Measurements from ENCODE around the gene SRGAP3. TPM values are rescaled to one million over a fixed set of nuclear protein-coding genes. Genes with fewer than 3 reads are reported as not detected.
"Not testable (repeated sequence)": the region's sequence is repeated elsewhere in the genome, so short reads cannot be mapped to it uniquely, and the experiment has no call there.

The SRGAP3 gene
- total RNA-seq, 1 experiment from 2014 or later, result 5.9 TPM

DNA sequence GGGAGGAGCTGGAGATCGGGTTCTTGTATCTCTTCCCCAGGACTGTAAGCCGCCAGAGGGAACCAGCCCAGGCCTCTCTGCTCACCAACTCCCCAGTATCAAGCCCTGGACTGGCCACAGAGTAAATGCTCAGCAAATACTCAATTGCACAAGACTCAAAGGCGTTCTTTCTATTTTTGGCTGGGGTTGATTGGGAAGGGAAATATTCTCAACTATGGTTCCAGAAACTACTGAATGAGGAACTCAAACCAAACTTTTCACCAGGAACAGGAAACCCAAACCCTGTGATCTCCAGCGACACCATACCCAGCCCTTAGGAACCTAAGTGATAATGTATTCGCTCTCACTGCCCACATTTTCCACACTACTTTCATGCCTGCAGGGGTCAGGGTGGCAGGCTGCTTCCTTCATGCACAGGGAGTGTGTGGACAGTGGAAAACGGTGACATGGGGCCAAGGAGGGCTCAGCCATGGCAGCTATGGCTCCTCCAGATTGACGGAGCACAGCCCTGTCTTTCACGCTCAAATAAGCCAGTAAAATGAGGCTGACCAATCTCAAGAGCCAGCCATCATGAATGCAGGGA is 161.5 kb downstream of the SRGAP3 start:
- DNase-seq (ENCODE audit: low spot score), result no peak

DNA sequence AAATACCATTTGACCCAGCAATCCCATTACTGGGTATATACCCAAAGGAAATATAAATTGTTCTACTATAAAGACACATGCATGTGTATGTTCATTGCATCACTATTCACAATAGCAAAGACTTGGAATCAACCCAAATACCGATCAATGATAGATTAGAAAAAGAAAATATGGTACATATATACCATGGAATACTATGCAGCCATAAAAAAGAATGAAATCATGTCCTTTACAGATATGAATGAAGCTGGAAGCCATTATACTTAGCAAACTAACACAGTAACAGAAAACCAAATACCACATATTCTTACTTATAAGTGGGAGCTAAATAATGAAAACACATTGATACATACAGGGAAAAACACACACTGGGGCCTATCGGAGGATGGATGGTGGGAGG is 164.0 kb downstream of the SRGAP3 start:
- DNase-seq (ENCODE audit: low spot score), result not testable (repeated sequence)

DNA sequence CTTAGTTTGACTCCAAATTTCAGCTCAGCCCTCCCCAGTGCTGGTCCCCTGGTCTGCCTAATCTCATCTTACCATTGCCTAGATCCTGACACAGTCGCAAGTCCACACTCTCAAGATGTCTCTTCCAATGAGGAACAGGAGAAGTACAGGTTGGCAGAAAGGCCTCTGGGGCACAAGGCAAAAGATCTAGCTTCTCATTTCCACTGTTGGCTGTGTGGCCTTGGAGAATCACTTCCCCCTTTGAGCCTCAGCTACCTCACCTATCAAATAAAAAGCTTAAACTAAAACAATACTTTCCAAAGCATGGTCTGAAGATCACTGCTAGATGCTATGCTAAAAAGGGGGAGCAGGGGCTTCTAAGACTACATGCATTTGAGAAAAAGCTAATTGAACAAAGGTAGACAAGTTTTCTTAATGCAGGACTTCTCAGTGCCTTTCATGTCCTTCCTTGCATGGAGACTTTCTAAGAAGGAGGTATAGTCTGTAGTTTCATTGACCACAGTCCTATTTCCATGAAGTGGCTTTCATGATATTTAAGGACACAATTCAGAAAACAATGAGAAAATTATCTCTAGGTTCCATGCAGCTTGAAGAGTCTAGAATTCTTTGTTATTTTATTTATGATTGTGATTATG is 168.1 kb downstream of the SRGAP3 start:
- DNase-seq (ENCODE audit: low spot score), result no peak

DNA sequence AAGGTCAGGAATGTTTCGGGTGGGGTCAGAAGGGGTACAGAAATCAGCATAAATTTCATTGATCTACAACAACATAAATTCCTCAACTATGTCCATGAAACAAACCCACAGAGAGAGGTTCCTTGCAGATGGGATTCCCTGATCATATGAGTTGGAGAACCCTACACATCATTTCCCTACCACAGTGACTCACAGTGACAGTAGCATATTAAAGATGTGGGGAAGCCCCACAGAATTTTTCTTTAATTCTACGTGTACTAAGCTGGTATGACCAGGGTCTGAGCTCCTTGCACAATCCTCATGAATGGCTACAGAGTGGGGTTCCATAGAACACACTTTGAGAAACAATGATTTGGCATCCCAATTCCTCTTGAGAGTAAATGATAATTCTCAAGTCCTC is 169.3 kb downstream of the SRGAP3 start:
- peak; percentile 42 for DNase-seq (ENCODE audit: low spot score)

DNA sequence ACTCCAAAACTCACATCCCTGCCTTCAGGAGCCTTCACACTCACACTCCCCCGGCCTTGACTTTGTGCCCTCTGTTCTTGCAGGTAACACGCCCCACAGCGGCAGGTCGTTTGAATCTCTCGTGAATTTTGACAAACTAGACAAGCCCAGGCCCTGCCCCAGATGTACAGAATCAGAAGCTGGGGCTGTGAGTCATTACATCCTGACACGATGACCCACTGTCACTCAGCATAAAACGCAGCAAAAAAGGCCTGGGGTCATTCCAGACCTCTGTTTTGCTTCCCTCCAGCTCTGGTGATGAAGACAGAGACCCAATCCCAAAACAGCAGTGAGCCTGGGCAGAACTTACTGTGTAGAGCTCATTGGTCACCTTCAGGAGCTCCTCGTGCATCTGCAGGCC is 169.8 kb downstream of the SRGAP3 start:
- DNase-seq (ENCODE audit: low spot score), result no peak

DNA sequence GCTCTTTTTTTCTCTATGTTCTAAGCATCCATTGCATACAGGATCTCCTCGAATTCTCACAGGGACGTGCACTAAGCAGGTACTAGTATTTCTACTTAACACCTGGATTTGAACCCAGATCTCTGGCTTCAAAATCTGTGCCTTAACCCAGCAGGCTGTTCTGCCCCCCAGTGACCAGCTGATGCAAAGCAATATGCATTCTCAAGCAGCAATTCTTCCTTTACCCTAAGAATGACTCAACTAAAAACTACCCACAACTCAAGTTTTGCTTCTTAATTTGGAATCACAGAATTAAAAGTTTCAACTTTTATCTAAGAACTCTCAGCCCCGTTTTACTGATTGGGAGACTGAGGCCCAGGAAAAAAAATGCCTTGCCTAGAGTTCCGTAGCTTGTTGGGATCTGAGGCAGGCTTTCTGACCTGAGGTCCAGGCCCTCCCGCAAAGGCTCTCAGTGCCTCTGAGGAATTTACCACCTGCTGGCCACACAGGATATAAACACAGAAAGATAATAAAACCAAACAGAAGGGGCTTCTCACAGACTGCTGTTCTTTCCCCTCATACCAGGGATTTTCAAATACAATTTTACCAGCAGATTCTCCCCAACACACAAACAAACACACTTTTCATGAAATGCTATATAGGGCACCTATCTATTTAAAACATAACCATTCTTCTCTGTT is 170.7 kb downstream of the SRGAP3 start:
- no peak for DNase-seq (ENCODE audit: low spot score)

DNA sequence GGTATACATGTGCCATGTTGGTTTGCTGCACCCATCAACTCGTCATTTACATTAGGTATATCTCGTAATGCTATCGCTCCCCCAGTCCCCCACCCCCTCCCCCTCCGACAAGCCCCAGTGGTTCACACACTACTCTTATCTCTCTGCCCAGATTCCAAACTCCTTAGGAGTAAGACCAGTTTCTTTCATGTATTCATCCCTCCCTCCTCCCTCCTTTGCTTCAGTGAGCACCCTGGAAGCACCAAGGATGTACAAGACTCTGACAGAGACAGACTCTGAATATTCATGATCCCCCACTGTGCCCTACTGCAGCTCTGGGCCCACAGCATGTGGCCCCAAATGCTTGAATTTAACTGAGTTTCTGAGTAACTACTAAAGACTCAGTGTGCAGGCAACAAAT is 172.4 kb downstream of the SRGAP3 start:
- DNase-seq (ENCODE audit: low spot score), result no peak

DNA sequence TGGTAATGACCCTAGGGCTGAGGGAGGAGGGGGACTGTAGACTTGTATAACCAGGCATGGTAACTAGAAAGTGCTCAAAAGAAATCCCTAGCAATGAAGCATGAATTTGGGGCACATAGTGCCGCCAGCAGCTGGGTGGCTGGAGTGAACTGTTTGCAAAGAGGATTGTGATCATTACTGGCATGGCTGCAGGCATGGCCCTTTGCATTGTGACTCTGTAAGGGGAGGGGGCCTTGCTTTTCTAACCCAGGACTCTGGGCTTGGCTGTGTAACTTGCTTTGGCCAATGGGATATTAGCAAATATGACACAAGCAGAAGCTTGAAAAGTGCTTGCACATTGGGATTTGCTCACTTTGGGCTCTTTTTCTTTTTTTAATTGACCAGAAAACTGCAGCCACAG is 173.7 kb downstream of the SRGAP3 start:
- DNase-seq (ENCODE audit: low spot score), result no peak

DNA sequence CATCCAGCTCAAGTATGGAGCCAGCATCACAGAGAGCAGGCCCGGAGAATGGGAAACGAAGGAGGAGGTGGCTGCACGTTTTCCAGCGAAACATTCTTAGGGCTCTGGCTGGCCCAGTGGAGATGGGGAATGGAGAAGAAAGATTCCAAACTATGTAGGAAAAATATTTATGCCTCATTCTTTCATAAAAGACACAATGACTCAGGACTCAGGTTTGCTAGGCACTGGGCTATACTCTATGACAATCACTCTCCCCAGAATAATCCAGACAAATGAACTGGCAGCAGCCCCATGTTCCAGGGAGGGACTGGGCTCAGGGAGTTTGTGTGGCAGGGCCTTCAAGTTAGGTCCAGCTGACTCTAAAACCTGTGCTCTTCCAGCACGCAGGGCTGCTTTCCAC is 175.4 kb downstream of the SRGAP3 start:
- no peak for DNase-seq (ENCODE audit: low spot score)

DNA sequence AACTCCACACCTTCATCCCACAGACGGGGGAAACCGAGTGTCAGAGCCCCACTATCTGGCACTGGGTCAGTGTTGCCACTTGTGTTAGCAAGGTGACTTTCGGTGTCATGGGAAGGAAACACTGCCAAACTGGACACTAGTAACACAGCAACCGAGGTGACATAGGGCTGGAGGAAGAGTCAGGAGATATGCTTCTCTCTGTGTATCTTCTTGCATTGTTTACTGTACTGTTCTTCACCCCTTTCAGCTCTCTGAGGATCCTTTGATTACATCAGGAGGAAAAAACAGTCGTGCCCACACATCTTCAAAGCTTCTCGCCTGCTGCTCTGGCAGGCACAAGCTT is 176.8 kb downstream of the SRGAP3 start:
- no peak for DNase-seq (ENCODE audit: low spot score)

DNA sequence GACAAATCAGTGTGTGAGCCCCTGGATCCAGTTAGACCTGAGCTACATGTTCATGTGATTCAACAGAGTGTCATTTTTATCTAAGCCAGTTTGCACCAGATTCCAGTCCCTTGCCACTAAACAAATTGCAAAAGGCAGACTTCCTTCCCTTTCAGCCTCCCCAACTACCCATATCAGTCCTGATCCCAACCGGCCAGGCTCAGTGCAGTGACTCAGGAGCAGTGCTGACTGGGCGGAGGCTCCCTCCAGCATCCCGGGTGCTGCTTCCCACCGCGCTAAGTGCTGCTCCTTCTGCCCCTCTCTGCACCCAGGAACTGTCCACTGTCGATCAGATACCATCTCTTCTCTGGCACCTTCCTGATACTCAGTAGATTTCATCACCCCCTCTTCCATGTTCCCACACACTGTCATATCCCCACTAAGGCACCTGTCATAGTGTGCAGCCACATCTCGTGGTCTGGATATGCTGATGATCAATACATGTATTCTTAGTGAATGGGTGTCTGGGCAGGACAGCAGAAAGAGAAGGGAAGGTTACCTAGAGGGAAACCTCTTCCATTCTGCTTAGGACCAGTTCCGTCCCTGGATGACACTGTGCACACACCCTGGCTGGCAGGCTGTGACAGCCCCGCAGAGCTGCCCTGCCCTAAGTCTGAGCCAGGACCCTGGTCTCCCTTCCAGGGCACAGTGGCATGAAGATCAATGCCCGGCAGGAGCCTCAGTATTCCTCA is 177.3 kb downstream of the SRGAP3 start:
- no peak for DNase-seq (ENCODE audit: low spot score)

DNA sequence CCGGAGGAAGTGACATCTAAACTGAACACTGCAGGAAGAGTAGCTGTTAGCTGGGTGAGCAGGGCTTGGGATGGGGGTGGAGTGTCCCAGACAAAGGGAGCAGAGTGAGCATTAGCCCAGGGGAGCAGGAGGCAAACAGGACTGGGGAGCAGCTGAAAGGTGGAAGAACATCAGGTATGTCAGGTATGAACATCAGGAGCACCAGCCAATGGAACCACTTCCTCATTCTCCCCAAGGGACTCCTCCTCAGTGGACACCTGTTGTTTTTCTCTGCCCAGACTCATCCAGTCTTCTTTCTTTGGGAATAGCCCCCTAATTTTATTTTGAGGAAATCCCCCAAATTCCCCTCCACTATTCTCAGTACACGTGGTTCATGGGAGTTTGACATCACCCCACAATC is 178.5 kb downstream of the SRGAP3 start:
- DNase-seq (ENCODE audit: low spot score), result no peak

DNA sequence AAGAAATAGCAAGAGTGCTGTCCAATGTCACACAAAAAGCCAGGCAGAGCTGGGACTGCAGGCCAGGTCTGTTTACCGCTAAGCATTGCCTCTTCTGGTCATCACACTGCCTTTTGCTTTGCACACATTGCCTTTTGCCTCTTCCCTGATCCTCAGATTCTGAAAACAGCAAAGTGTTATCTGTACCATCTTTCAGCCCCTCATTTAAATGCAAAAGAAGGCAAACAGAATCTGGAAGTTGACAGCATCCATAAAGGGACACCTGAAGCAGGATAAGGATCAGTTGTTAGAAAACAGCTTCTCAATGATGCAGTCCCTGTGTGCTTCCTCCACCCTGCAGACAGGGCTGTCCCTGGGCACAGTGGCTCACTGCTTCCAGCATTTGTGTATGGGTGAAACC is 179.5 kb downstream of the SRGAP3 start:
- DNase-seq (ENCODE audit: low spot score), result no peak

DNA sequence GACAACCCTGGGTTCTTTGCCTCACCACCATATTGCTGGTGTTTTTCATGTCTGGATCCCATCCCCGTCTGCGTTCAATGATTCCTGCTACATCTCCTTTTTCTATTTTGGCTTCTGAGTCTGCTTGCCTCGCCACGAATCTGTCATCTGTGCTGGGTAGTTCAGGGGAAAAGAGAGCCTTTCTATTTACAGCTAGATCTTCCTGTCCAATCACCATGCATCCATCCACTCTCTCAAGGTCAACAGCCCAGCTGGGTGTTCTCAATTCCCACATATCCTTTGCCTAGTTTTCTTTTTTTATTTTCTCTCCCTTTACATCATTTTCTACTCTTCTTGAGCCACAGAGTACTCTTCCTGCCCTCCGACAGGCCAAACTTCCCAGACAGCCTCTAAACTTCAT is 181.4 kb downstream of the SRGAP3 start:
- no peak for DNase-seq (ENCODE audit: low spot score)

DNA sequence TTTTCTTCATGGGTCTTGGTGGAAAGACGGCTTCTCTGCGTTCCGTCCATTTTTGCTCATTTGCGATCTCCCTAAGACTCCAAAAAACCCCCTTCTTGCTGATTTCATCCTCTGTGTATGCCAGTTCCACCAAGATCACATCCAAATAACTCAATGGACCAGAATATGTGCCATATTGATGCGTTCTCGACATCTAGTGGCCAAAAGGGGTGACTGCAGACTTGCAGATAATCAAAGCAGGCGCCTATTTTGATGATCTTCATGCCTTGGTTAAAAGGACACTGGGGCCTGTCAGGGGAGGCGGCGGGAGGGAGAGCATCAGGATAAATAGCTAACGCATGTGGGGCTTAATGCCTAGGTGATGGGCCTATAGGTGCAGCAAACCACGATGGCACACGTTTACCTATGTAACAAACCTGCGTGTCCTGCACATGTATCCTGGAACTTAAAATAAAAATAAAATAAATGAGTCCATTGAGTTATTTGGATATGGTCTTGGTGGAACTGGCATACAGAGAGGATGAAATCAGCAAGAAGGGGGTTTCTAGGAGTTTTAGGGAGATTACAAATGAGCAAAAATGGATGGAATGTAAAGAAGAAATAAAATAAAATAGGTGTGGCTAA is 182.0 kb downstream of the SRGAP3 start:
- peak; percentile 67 for DNase-seq (ENCODE audit: low spot score)

DNA sequence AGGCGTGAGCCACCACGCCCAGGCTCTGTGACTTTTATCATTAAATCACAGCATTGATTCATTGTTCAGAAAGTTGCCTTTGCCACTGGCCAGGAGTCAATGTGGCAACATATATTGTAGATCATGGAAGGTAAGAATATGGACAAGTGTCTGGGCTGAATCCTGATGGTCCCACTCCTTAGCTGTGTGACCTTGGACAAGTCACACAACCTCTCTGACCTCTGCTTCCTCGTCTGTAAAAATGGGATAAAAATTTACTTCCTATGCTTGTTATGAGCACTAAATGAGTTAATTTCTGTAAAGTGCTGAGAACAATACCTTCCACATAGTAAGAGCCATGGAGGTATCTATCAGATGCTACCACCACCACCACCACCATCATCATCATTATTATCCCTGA is 182.7 kb downstream of the SRGAP3 start:
- DNase-seq (ENCODE audit: low spot score), result no peak

DNA sequence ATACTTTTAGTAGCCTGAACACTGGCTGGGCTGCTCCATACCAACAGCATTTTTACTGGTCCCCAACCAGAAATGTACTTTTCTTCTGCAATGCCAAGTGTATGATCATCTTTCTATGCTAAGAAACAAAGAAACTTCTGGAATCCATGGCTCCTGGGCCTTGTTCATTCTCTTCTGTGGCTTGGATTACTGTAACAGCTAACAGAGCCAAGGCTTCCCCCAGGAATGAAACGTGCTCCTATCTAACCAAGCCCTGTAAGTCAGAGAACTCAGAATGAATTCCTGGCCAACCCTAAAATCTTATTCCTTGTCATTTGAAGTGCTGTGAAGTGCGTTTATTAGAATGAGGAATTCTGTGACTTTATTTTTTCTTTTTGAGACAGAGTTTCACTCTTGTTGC is 183.3 kb downstream of the SRGAP3 start:
- no peak for DNase-seq (ENCODE audit: low spot score)

DNA sequence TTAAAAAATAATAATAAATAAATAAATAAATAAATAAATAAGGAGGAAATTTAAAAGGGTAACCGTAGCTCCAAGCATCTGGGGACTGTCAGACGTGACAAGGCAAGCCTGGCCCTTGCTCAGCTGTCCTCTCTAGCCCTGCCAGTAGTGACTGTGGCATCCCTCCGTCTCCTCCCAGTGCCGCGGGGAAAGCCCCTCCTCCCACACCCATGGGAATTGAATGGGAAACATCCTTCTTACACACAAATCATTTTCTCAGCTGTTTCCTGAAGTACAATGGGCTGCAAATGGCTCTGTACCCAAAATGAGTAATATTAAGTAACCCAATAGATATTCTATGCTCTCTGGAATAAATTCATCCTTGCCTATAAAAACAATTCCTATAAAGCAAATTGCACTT is 184.6 kb downstream of the SRGAP3 start:
- no peak for DNase-seq (ENCODE audit: low spot score)

DNA sequence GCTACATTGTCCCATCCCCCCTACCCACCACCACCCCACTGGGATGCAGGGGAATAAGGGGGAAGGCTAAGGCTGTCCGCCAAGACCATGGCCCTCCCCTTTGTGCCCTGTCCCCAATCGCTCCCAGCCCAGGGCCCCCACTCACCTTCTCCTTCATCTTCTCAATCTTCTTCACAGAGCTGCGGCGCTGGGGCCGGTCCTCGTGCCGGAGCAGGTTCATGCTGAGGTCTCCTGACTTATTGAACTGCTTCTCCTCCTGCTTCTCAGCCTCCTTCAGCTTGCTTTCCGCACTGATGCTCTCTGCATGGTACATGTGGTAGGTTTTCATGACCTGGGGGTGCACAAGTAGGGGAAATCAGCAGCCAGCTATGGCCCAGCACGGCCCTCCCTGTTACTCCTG is 185.2 kb downstream of the SRGAP3 start:
- no peak for DNase-seq (ENCODE audit: low spot score)

DNA sequence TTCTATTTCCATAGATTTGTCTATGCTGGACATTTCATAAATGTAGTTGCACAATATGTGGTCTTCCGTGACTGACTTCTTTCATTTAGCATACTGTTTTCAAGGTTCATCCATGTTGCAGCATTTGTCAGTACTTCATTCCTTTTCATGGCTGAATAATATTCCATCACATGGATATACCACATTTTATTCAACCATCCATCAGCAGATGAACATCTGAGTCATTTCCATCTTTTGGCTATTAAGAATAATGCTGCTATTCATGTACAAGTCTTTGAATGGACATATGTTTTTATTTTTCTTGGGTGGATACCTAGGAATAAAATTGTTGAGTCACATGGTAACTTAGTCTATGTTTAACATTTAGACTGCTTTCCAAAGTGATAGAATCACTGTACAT is 186.9 kb downstream of the SRGAP3 start:
- DNase-seq (ENCODE audit: low spot score), result no peak

DNA sequence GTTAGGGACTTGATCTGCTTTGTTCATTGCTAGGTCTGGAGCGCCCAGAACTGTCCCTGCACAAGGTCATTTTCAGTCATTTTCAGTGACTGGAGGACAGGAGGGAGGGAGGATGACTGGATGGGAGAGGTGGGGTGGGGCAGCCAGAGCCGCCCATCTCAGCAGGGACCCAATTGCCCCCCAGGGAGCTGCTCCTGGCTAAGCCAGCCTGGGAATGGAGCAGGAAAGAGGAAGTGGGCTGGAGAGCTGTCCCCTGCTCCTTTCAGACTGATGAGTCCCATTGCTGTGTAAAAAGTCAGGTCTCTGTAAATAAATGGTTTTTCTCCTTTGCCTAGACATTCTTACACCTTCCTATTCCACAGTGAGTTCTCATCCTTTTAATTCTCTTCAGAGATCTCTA is 187.8 kb downstream of the SRGAP3 start:
- peak; percentile 25 for DNase-seq (ENCODE audit: low spot score)

Measured in A172 (cell line).